Mesenchymal stem cell (in vitro differentiated cells and primary cell): ENCODE data around the gene SCN4A. TPM values are rescaled to one million over a fixed set of nuclear protein-coding genes. Genes with fewer than 3 reads are reported as not detected.
"Not testable (repeated sequence)": the region's sequence is repeated elsewhere in the genome, so short reads cannot be mapped to it uniquely, and the experiment has no call there.

Source experiments
- DNase-seq: peaks from one replicate; pipeline ENCODE4 v3.0.0-alpha.2; 2013
- H2AFZ ChIP-seq: one replicate; pipeline ENCODE4 v1.6.1; 2013; ENCODE audit warnings: low read depth, mild to moderate bottlenecking, control low read depth, inconsistent platforms, low read length, moderate library complexity
- H2AK5ac ChIP-seq: 2 replicates; pipeline ENCODE4 v1.6.1; 2013; ENCODE audit warnings: low read length, moderate library complexity, mild to moderate bottlenecking, inconsistent platforms; ENCODE audit not compliant: severe bottlenecking
- H2BK120ac ChIP-seq: one replicate; pipeline ENCODE4 v1.6.1; 2013; ENCODE audit warnings: low read depth, mild to moderate bottlenecking, inconsistent platforms, low read length, moderate library complexity
- H2BK12ac ChIP-seq, 2 experiments: one replicate each; pipeline ENCODE4 v1.6.1; 2013; ENCODE audit warnings: inconsistent platforms in 2 of 2, low read length in 2 of 2, mild to moderate bottlenecking in 2 of 2, moderate library complexity in 2 of 2, control low read depth in 1 of 2
- H2BK15ac ChIP-seq: one replicate; pipeline ENCODE4 v1.6.1; 2013; ENCODE audit warnings: mild to moderate bottlenecking, low read depth, inconsistent platforms; ENCODE audit not compliant: poor library complexity, severe bottlenecking
- H2BK5ac ChIP-seq: 2 replicates; pipeline ENCODE4 v1.6.1; 2013; ENCODE audit warnings: low read depth, mild to moderate bottlenecking, low read length, control low read depth, inconsistent platforms; ENCODE audit not compliant: poor library complexity, severe bottlenecking
- H3K14ac ChIP-seq, 2 experiments: one replicate each; pipeline ENCODE4 v1.6.1; 2013; ENCODE audit warnings: inconsistent platforms in 2 of 2, low read length in 2 of 2, control low read depth in 1 of 2, mild to moderate bottlenecking in 1 of 2, moderate library complexity in 1 of 2
- H3K18ac ChIP-seq, 2 experiments: one replicate each; pipeline ENCODE4 v1.6.1; 2013; ENCODE audit warnings: inconsistent platforms in 2 of 2, low read length in 2 of 2, control low read depth in 1 of 2, low read depth in 1 of 2, mild to moderate bottlenecking in 1 of 2
- H3K23ac ChIP-seq, 2 experiments: one replicate each; pipeline ENCODE4 v1.6.1; 2013; ENCODE audit warnings: inconsistent platforms in 2 of 2, low read length in 2 of 2, mild to moderate bottlenecking in 2 of 2, moderate library complexity in 2 of 2, control low read depth in 1 of 2
- H3K27ac ChIP-seq: 2 replicates; pipeline ENCODE4 v1.5.1; 2013; ENCODE audit warnings: mild to moderate bottlenecking, moderate library complexity, low read length, control low read depth, inconsistent platforms; ENCODE audit not compliant: poor library complexity, severe bottlenecking
- H3K27me3 ChIP-seq, 2 experiments: 2 replicates each; pipeline versions ENCODE4 v1.6.1 to v1.7.0; 2013; ENCODE audit warnings: low read length in 2 of 2, mild to moderate bottlenecking in 2 of 2, moderate library complexity in 2 of 2, control low read depth in 1 of 2, inconsistent platforms in 1 of 2; ENCODE audit not compliant: control insufficient read depth in 1 of 2, insufficient read depth in 1 of 2
- H3K36me3 ChIP-seq, 2 experiments: 2 replicates each; pipeline versions ENCODE4 v1.6.1 to v1.7.0; 2013; ENCODE audit warnings: low read length in 2 of 2, control low read depth in 1 of 2, inconsistent platforms in 1 of 2, low read depth in 1 of 2, mild to moderate bottlenecking in 1 of 2; ENCODE audit not compliant: insufficient read depth in 2 of 2, control insufficient read depth in 1 of 2
- H3K4ac ChIP-seq, 2 experiments: one replicate each; pipeline ENCODE4 v1.6.1; 2013; ENCODE audit warnings: inconsistent platforms in 2 of 2, low read length in 2 of 2, mild to moderate bottlenecking in 2 of 2, moderate library complexity in 2 of 2, control low read depth in 1 of 2, low read depth in 1 of 2
- H3K4me1 ChIP-seq: 2 replicates; pipeline ENCODE4 v1.6.1; 2013; ENCODE audit warnings: low read depth, low read length, control low read depth; ENCODE audit not compliant: control insufficient read depth, insufficient read depth
- H3K4me2 ChIP-seq: 2 replicates; pipeline ENCODE4 v1.6.1; 2013; ENCODE audit warnings: low read length, mild to moderate bottlenecking, inconsistent platforms; ENCODE audit not compliant: poor library complexity, severe bottlenecking
- H3K4me3 ChIP-seq, 2 experiments: 2 replicates each; pipeline versions ENCODE4 v1.5.1 to v1.7.0; 2013; ENCODE audit warnings: low read length in 2 of 2, mild to moderate bottlenecking in 2 of 2, control low read depth in 1 of 2, low read depth in 1 of 2; ENCODE audit not compliant: insufficient read depth in 1 of 2
- H3K79me1 ChIP-seq: replicated peaks from 2 replicates; pipeline ENCODE4 v1.6.1; 2013; ENCODE audit warnings: mild to moderate bottlenecking, control low read depth, low read length, inconsistent platforms; ENCODE audit not compliant: poor library complexity, severe bottlenecking
- H3K9ac ChIP-seq: 2 replicates; pipeline ENCODE4 v1.7.0; 2013; ENCODE audit warnings: mild to moderate bottlenecking, low read length, moderate library complexity
- H3K9me3 ChIP-seq: 2 replicates; pipeline ENCODE4 v1.7.0; 2013; ENCODE audit warnings: mild to moderate bottlenecking, low read length; ENCODE audit not compliant: control insufficient read depth
- H4K8ac ChIP-seq: one replicate; pipeline ENCODE4 v1.6.1; 2013; ENCODE audit warnings: inconsistent platforms, mild to moderate bottlenecking, low read length, moderate library complexity
- H4K91ac ChIP-seq: one replicate; pipeline ENCODE4 v1.6.1; 2013; ENCODE audit warnings: mild to moderate bottlenecking, low read length, inconsistent platforms
- WGBS: methylation state at CpG from one replicate; pipeline ENCODE4 v1.1.7; 2013; ENCODE audit warnings: mixed read lengths; 5-methylcytosine and 5-hydroxymethylcytosine counted together
- polyA plus RNA-seq, 2 experiments: library from polyadenylated mRNA; stranded (reverse); fragments of 200-250 nt; gene quantifications; one replicate each; pipeline ENCODE4 v1.2.3, GENCODE V29; 2013

SCN4A gene
- polyA plus RNA-seq (2013, experiment 1 of 2): under 0.01 TPM
- polyA plus RNA-seq (2013, experiment 2 of 2): not detected

DNA sequence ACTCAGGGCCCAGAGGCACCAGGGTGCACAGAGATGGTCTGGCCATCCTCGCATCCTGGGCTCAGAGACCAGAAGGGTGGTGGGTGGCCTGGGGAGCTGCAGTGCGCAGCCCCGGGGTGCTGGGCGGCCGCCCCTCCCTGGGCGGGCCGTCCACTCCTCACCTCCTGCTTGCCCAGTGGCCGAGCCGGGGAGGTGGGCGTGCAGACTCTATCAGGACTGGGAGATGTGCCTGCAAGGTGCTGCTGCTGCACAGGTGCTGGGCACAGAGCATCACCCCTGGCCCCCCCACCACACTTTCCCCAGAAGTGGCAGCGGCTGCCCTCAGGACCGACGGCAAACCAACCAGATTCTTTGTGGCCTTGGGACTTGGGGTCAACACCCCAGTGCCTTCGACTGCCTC is at the start of gene SCN4A:
Gene SCN4A, minus strand, starts transcription at position 123 of the 400 bp plus-strand sequence. Its CDS starts 77 bp downstream, at position 46.
- H3K9me3 ChIP-seq: no peaks in the 10 kb centered on the region
- peaks cover 17% of the 10 kb centered on the region for H3K4me1 ChIP-seq
- H3K9ac ChIP-seq: no peak within 1 kb of the TSS
- no peak within 1 kb of the TSS for H4K91ac ChIP-seq
- no peaks in the 10 kb centered on the region for H3K79me1 ChIP-seq
- H4K8ac ChIP-seq: no peak within 1 kb of the TSS
- no peak within 1 kb of the TSS for H3K27ac ChIP-seq
- no peak within 1 kb of the TSS for H2BK5ac ChIP-seq
- no peaks in the 10 kb centered on the region for H3K36me3 ChIP-seq
- no peak within 1 kb of the TSS for H2BK120ac ChIP-seq
- peak within 1 kb of the TSS in 1 of 2 experiments; percentile 26 for H3K14ac ChIP-seq
- H2BK12ac ChIP-seq: no peak within 1 kb of the TSS
- peak within 1 kb of the TSS; percentile 14 for H2BK15ac ChIP-seq
- H3K18ac ChIP-seq: no peak within 1 kb of the TSS
- no peak within 1 kb of the TSS for H3K4me3 ChIP-seq
- H3K27me3 ChIP-seq: peaks cover 7 to 32% of the 10 kb centered on the region in 2 experiments
- WGBS: 95% methylated on average over 13 of the region's 14 CpGs
- H2AFZ ChIP-seq: no peak within 1 kb of the TSS
- no peak within 1 kb of the TSS for H2AK5ac ChIP-seq
- no peak for DNase-seq
- no peak within 1 kb of the TSS for H3K4ac ChIP-seq
- no peak within 1 kb of the TSS for H3K4me2 ChIP-seq
- no peak within 1 kb of the TSS for H3K23ac ChIP-seq

GRCh38 chr17:64020056-64020766 is 47.5 kb upstream of the SCN4A start, which contains the start of gene ICAM2:
ICAM2 (minus strand) TSS chr17:64020633; CDS start chr17:64006691, 13,942 bp downstream.
- H3K4ac ChIP-seq: no peak within 1 kb of the TSS
- WGBS: 59% methylated on average over 21 of the region's 23 CpGs
- DNase-seq: no peak

DNA sequence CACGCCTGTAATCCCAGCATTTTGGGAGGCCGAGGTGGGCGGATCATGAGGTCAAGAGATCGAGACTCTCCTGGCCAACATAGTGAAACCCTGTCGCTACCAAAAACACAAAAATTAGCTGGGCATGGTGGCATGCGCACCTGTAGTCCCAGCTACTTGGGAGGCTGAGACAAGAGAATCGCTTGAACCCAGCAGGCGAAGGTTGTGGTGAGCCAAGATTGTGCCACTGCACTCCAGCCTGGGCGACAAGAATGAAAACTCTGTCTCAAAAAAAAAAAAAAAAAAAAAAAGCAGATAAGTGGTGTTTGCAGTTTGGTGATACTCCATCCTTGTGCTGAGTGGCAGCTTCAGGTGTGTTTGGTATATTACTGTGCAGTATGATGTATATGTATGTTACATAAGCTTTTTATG is 46.8 kb upstream of the SCN4A start:
- DNase-seq: not testable (repeated sequence)

More at GRCh38 chr17:64020056-64020766, 47.5 kb upstream of the SCN4A start, which contains the start of gene ICAM2:
- no peak within 1 kb of the TSS for H3K23ac ChIP-seq
- H2BK15ac ChIP-seq: no peak within 1 kb of the TSS
- H3K4me1 ChIP-seq: peaks cover 2% of the 10 kb centered on the region
- peaks cover 9 to 11% of the 10 kb centered on the region in 2 experiments for H3K27me3 ChIP-seq
- no peaks in the 10 kb centered on the region for H3K9me3 ChIP-seq
- H2BK5ac ChIP-seq: no peak within 1 kb of the TSS
- no peak within 1 kb of the TSS for H3K18ac ChIP-seq
- H2BK12ac ChIP-seq: no peak within 1 kb of the TSS
- no peaks in the 10 kb centered on the region for H3K36me3 ChIP-seq
- H3K79me1 ChIP-seq: no peaks in the 10 kb centered on the region
- no peak within 1 kb of the TSS for H2AFZ ChIP-seq
- H3K27ac ChIP-seq: no peak within 1 kb of the TSS
- H3K4me2 ChIP-seq: no peak within 1 kb of the TSS
- peak within 1 kb of the TSS in 1 of 2 experiments; percentile 26 for H3K14ac ChIP-seq
- no peak within 1 kb of the TSS for H2AK5ac ChIP-seq
- peak within 1 kb of the TSS; percentile 40 for H3K9ac ChIP-seq
- H2BK120ac ChIP-seq: no peak within 1 kb of the TSS
- H3K4me3 ChIP-seq: peak within 1 kb of the TSS in 1 of 2 experiments; percentile 46
- H4K91ac ChIP-seq: no peak within 1 kb of the TSS
- H4K8ac ChIP-seq: no peak within 1 kb of the TSS

DNA sequence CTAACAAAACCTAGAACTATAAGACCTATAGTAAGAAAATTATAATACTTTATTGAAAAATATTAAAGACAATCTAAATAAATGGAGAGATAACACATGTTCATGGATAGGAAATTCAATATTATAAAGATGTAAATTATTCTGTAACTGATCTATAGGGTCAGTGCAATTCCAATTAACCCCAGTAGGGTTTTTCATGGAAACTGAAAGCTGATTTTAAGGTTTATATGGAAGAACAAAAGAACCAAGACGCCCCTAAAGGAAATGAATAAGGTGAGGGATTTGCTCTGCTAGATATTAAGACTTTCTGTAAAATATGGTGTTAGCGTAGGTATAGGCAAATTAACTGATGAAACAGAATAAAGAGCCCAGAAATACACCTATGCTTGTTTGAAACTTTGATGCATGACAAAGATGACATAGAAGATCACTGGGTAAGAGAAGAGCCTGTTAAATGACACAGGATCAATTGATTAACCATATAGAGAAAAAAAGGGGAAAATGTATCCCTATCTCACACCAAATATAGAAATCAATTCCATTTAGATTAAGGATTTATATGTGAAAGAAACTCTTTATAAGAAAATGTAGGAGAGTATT is 44.8 kb upstream of the SCN4A start:
- H2BK5ac ChIP-seq: no peak overlapping the region
- no peak for DNase-seq
- 85% methylated on average over 2 of the region's 2 CpGs for WGBS

More for the DNA sequence above, 46.8 kb upstream of the SCN4A start:
- H4K8ac ChIP-seq, H3K27ac ChIP-seq, H4K91ac ChIP-seq, H3K36me3 ChIP-seq, H3K9ac ChIP-seq, H2AK5ac ChIP-seq, H2BK12ac ChIP-seq, H3K14ac ChIP-seq, H3K9me3 ChIP-seq, H3K4me3 ChIP-seq, H3K4me1 ChIP-seq, H2BK5ac ChIP-seq, H3K18ac ChIP-seq, H3K23ac ChIP-seq, H2BK120ac ChIP-seq, H2AFZ ChIP-seq, H2BK15ac ChIP-seq, H3K4me2 ChIP-seq, H3K4ac ChIP-seq, H3K79me1 ChIP-seq: not testable (repeated sequence)
- 82% methylated on average over 9 of the region's 9 CpGs for WGBS
- H3K27me3 ChIP-seq: peaks cover 9 to 11% of the 10 kb centered on the region in 2 experiments

More for the DNA sequence above, 44.8 kb upstream of the SCN4A start:
- Histone ChIP-seq H3K4me1 (peaks cover 2% of the 10 kb centered on the region), H2AFZ (no peak overlapping the region), H3K9me3 (no peaks in the 10 kb centered on the region), H3K27me3 (peaks cover 9 to 11% of the 10 kb centered on the region in 2 experiments), H3K4me2 (no peak overlapping the region), H3K9ac (no peak overlapping the region), H3K27ac (no peak overlapping the region), H3K23ac (no peak overlapping the region), H3K4ac (no peak overlapping the region), H4K8ac (no peak overlapping the region), H3K79me1 (no peaks in the 10 kb centered on the region), H2AK5ac (no peak overlapping the region), H3K36me3 (no peaks in the 10 kb centered on the region), H3K14ac (no peak overlapping the region), H2BK12ac (no peak overlapping the region), H3K4me3 (no peak overlapping the region), H3K18ac (no peak overlapping the region), H4K91ac (no peak overlapping the region), H2BK15ac (no peak overlapping the region), H2BK120ac (no peak overlapping the region)
